Gastroesophageal sphincter (tissue), 3 donors: Measurements from ENCODE around the gene DNAJC6.

ENCODE experiments used
- POLR2A ChIP-seq, 2 donors: fragments of 450-650 bp; IDR thresholded peaks; one replicate each; pipeline ENCODE4 v1.6.1; 2017; ENCODE audit warnings: antibody characterized with exemption in 2 of 2, mild to moderate bottlenecking in 2 of 2, moderate library complexity in 1 of 2
- TF ChIP-seq, protein P1 (sequence below), 4 experiments: fragments of 200-600 bp in 2 of 4; fragments of 450-650 bp in 2 of 4; sonication (generic) in 1 of 4; IDR thresholded peaks; one replicate each; pipeline ENCODE4 v1.5.1; 2017 to 2019; ENCODE audit warnings: antibody characterized with exemption in 4 of 4, mild to moderate bottlenecking in 2 of 4, moderate library complexity in 2 of 4

DNA sequence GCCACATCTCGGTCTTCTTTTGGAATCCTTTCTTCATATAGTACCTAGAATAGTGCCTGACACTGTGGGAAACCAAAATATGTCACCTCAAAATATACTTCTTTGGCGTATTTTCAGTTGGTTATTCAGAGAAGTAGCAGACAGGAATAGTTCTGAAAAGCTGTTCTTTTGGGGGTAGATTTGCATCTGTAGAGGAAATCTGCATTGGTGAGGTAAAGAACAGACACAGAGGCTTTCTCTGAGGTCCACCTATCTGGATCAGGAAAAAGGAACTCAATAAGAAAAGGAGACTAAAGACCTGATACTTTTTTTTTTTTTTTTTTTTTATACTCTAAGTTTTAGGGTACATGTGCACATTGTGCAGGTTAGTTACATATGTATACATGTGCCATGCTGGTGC lies 134.3 kb downstream of the DNAJC6 start:
- TF ChIP-seq POLR2A (IDR thresholded peaks at IDR 0.05), result no peak
- TF ChIP-seq, protein P1, sequence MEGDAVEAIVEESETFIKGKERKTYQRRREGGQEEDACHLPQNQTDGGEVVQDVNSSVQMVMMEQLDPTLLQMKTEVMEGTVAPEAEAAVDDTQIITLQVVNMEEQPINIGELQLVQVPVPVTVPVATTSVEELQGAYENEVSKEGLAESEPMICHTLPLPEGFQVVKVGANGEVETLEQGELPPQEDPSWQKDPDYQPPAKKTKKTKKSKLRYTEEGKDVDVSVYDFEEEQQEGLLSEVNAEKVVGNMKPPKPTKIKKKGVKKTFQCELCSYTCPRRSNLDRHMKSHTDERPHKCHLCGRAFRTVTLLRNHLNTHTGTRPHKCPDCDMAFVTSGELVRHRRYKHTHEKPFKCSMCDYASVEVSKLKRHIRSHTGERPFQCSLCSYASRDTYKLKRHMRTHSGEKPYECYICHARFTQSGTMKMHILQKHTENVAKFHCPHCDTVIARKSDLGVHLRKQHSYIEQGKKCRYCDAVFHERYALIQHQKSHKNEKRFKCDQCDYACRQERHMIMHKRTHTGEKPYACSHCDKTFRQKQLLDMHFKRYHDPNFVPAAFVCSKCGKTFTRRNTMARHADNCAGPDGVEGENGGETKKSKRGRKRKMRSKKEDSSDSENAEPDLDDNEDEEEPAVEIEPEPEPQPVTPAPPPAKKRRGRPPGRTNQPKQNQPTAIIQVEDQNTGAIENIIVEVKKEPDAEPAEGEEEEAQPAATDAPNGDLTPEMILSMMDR (IDR thresholded peaks at IDR 0.05), result no peak
